Measurements from ENCODE around the gene DNAJC4.

DNAJC4 gene, protein sequence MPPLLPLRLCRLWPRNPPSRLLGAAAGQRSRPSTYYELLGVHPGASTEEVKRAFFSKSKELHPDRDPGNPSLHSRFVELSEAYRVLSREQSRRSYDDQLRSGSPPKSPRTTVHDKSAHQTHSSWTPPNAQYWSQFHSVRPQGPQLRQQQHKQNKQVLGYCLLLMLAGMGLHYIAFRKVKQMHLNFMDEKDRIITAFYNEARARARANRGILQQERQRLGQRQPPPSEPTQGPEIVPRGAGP

GRCh38 chr11:64230171-64230984 is at the start of gene DNAJC4:
Gene DNAJC4, plus strand, starts transcription at chr11:64230548. Its CDS starts 307 bp downstream, at chr11:64230855.
- TF ChIP-seq CREB1 (IDR thresholded peaks at IDR 0.05; ENCODE audit: low read depth): peak; percentile 44
- TF ChIP-seq TEAD4 (IDR thresholded peaks at IDR 0.05): no peak
- TF ChIP-seq, protein P1, sequence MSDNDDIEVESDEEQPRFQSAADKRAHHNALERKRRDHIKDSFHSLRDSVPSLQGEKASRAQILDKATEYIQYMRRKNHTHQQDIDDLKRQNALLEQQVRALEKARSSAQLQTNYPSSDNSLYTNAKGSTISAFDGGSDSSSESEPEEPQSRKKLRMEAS (IDR thresholded peaks at IDR 0.05): no peak; the same call in 1 of the 2 replicates
- TF ChIP-seq TCF12 (IDR thresholded peaks at IDR 0.05; ENCODE audit: low read depth): peak; percentile 26; the same call in 1 of the 2 replicates
- TF ChIP-seq REST (IDR thresholded peaks at IDR 0.05; ENCODE audit: low read depth): no peak
- TF ChIP-seq TAF1 (IDR thresholded peaks at IDR 0.05; ENCODE audit: low read depth): peak; percentile 55; the same call in 1 of the 2 replicates
- peak; percentile 72 for TF ChIP-seq YY1 (IDR thresholded peaks at IDR 0.05; ENCODE audit: low read depth)
- TF ChIP-seq, protein P2, sequence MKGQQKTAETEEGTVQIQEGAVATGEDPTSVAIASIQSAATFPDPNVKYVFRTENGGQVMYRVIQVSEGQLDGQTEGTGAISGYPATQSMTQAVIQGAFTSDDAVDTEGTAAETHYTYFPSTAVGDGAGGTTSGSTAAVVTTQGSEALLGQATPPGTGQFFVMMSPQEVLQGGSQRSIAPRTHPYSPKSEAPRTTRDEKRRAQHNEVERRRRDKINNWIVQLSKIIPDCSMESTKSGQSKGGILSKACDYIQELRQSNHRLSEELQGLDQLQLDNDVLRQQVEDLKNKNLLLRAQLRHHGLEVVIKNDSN (IDR thresholded peaks at IDR 0.05): no peak
- no peak for TF ChIP-seq CEBPB (IDR thresholded peaks at IDR 0.05)
- TF ChIP-seq ZBTB7A (IDR thresholded peaks at IDR 0.05; ENCODE audit: low read depth): peak; percentile 98
- TF ChIP-seq NFIC (IDR thresholded peaks at IDR 0.05): no peak
- no peak for TF ChIP-seq RAD21 (IDR thresholded peaks at IDR 0.05; ENCODE audit: low read depth)
- no peak for TF ChIP-seq EP300 (IDR thresholded peaks at IDR 0.05; ENCODE audit: borderline replicate concordance)
- no peak for TF ChIP-seq FOXM1 (IDR thresholded peaks at IDR 0.05; ENCODE audit: borderline replicate concordance, low read depth)
- 0 out of 2 replicates have a peak, but pooled peaks have one; percentile 20 for TF ChIP-seq EGR1 (IDR thresholded peaks at IDR 0.05)

DNA sequence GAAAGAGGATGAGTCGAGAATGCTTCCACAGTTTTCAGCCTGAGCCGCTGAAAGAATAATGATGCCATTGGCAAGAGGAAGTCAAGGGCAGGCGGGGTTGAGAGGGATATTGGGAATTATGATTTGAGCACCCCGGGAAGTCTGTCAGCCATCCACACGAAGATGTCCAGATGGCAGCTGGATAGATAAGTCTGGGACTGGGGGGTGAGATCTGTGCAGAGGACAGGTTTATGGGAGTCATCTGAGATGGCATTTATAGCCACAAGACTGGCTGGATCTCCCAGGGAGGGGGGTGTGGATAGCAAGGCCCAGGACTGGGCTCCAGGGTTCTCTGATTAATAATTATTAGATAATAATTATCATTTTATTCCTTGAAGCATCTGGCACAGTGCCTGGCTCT is 49.5 kb upstream of the DNAJC4 start:
- no peak for TF ChIP-seq EP300 (IDR thresholded peaks at IDR 0.05; ENCODE audit: borderline replicate concordance)
- no peak for TF ChIP-seq YY1 (IDR thresholded peaks at IDR 0.05; ENCODE audit: low read depth)
- no peak for TF ChIP-seq EGR1 (IDR thresholded peaks at IDR 0.05)
- TF ChIP-seq, protein P2 (IDR thresholded peaks at IDR 0.05): no peak
- no peak for TF ChIP-seq NFIC (IDR thresholded peaks at IDR 0.05)
- TF ChIP-seq TAF1 (IDR thresholded peaks at IDR 0.05; ENCODE audit: low read depth): no peak
- no peak for TF ChIP-seq REST (IDR thresholded peaks at IDR 0.05; ENCODE audit: low read depth)
- TF ChIP-seq TCF12 (IDR thresholded peaks at IDR 0.05; ENCODE audit: low read depth): no peak

DNA sequence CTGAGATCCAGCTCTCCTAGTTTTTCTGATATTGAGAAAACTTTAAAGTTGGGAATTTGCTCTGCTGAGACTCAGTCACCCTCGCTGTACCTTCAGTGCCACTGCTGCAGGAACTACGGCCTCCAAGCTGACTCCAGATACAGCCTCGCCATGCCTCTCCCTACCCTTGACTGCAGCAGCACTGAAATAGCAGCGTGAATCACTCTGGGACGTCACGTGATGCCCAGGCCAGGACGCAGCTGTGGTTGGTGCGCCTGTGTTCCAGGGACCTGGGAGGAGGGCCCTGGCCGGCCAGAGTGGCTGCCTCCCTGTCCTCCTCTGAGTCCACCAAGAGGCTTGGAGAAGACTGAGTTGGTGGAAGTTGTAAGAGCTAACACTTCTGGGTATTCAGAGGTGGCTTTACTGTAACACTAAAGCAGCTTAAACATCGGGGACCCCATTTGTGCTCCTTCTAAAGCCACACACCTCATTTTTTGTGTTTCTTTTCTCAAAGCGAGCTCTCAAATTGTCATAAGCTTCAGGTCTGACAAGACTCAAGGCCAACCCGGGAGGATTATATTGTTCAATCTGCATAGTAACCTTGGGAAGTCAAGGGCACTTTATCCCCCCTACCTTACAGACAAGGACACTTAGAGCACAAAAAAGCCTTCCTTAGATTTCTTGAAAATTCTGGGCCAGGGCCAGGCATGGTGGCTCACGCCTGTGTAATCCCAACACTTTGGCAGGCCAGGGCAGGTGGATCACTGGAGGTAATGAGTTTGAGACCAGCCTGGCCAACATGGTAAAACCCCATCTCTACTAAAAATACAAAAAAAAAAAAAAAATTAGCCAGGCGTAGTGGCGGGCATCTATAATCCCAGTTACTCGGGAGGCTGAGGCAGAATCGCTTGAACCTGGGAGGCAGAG is 48.6 kb upstream of the DNAJC4 start:
- TF ChIP-seq CREB1 (IDR thresholded peaks at IDR 0.05; ENCODE audit: low read depth): no peak
- 0 out of 2 replicates have a peak, but pooled peaks have one; percentile 27 for TF ChIP-seq TAF1 (IDR thresholded peaks at IDR 0.05; ENCODE audit: low read depth)
- no peak for TF ChIP-seq REST (IDR thresholded peaks at IDR 0.05; ENCODE audit: low read depth)
- TF ChIP-seq ZBTB7A (IDR thresholded peaks at IDR 0.05; ENCODE audit: low read depth): no peak
- TF ChIP-seq FOXM1 (IDR thresholded peaks at IDR 0.05; ENCODE audit: borderline replicate concordance, low read depth): no peak
- no peak for TF ChIP-seq NFIC (IDR thresholded peaks at IDR 0.05)
- TF ChIP-seq, protein P2 (IDR thresholded peaks at IDR 0.05): peak; percentile 99
- no peak for TF ChIP-seq EGR1 (IDR thresholded peaks at IDR 0.05)
- TF ChIP-seq RAD21 (IDR thresholded peaks at IDR 0.05; ENCODE audit: low read depth): no peak
- no peak for TF ChIP-seq TCF12 (IDR thresholded peaks at IDR 0.05; ENCODE audit: low read depth)
- no peak for TF ChIP-seq TEAD4 (IDR thresholded peaks at IDR 0.05)
- no peak for TF ChIP-seq YY1 (IDR thresholded peaks at IDR 0.05; ENCODE audit: low read depth)
- TF ChIP-seq EP300 (IDR thresholded peaks at IDR 0.05; ENCODE audit: borderline replicate concordance): no peak
- TF ChIP-seq, protein P1 (IDR thresholded peaks at IDR 0.05): peak; percentile 83
- no peak for TF ChIP-seq CEBPB (IDR thresholded peaks at IDR 0.05)

Data from Ishikawa (cell line).